Left lung (tissue), 10 donors: ENCODE measurements around the gene NSD1. TPM values are rescaled to one million over a fixed set of nuclear protein-coding genes. Genes with fewer than 3 reads are reported as not detected.

Experiments used
- ATAC-seq: fragments of 200-7000 bp; cut with Tn5 transposase; one replicate; pipeline ENCODE4 v1.9.1; 2020; ENCODE audit warnings: moderate library complexity
- DNase-seq, 4 donors: peaks; one replicate each; pipeline ENCODE4 v3.0.0-alpha.2; 2013 to 2020
- H3K27ac ChIP-seq, 2 donors: fragments of 200-600 bp; sonication (generic) in 1 of 2; one replicate each; pipeline versions ENCODE4 v1.5.0 to v1.8.0; 2020 to 2021
- H3K27me3 ChIP-seq, 2 donors: fragments of 200-600 bp; sonication (generic) in 1 of 2; one replicate each; pipeline versions ENCODE4 v1.5.0 to v1.8.0; 2020 to 2021
- H3K36me3 ChIP-seq, 2 donors: fragments of 200-600 bp; sonication (generic) in 1 of 2; one replicate each; pipeline versions ENCODE4 v1.5.0 to v1.8.0; 2020 to 2021
- H3K4me1 ChIP-seq, 2 donors: fragments of 200-600 bp; one replicate each; pipeline ENCODE4 v1.8.0; 2021
- H3K4me3 ChIP-seq, 2 donors: fragments of 200-600 bp; sonication (generic) in 1 of 2; one replicate each; pipeline versions ENCODE4 v1.5.0 to v1.8.0; 2020 to 2021; ENCODE audit warnings: mild to moderate bottlenecking in 1 of 2
- H3K9me3 ChIP-seq, 2 donors: fragments of 200-600 bp; sonication (generic) in 1 of 2; one replicate each; pipeline versions ENCODE4 v1.5.0 to v1.8.0; 2020 to 2021
- CTCF ChIP-seq, 2 donors: fragments of 200-600 bp; sonication (generic) in 1 of 2; IDR thresholded peaks; one replicate each; pipeline versions ENCODE4 v1.5.0 to v1.8.0; 2021; ENCODE audit warnings: antibody characterized with exemption in 2 of 2
- intact Hi-C, 2 donors: fragments of 100-400 bp; cut with DNase I; formaldehyde crosslinking; loops; one replicate each; pipeline versions ENCODE4 v1.11.2 to v1.14.2; 2022
- polyA plus RNA-seq, 6 donors: library from polyadenylated mRNA; unstranded; fragments of 120-200 nt; gene quantifications; one replicate each; pipeline ENCODE4 v1.2.1, GENCODE V29; 2013; ENCODE audit not compliant: insufficient read length in 6 of 6
- total RNA-seq, 2 donors: library from RNA; stranded (reverse); fragmentation: NEBNext Ultra II Directional; extraction: Animal tissue kit (Norgen Biotek cat#: 25700); gene quantifications; one replicate each; pipeline ENCODE4 v1.2.1, GENCODE V29; 2021
- donor health status: DM: no; HTN: yes; CAD: no.
- donor health status: DM: no; HTN: no; CAD: no.

NSD1 gene
- total and polyA plus RNA-seq, 8 donors, result 45.8 to 79.7 (median 54.1) TPM

GRCh38 chr5:177123789-177124485 lies 9.6 kb upstream of the NSD1 start:
- intact Hi-C loops, result no loop called here
- no peaks in the 10 kb centered on the region for H3K9me3 ChIP-seq
- H3K4me3 ChIP-seq, result no peak overlapping the region
- no peaks in the 10 kb centered on the region for H3K36me3 ChIP-seq
- ATAC-seq (no peak), DNase-seq (peak in 1 of 4 donors; percentile 41)
- H3K27ac ChIP-seq, result no peak overlapping the region
- TF ChIP-seq CTCF (IDR thresholded peaks at IDR 0.05), result no peak
- H3K27me3 ChIP-seq, result no peaks in the 10 kb centered on the region
- peaks cover 0 to 5% of the 10 kb centered on the region in 2 donors for H3K4me1 ChIP-seq

GRCh38 chr5:177124486-177124991 lies 9.0 kb upstream of the NSD1 start:
- Histone ChIP-seq H3K9me3 (no peaks in the 10 kb centered on the region), H3K4me1 (peaks cover 0 to 5% of the 10 kb centered on the region in 2 donors), H3K27me3 (no peaks in the 10 kb centered on the region), H3K4me3 (no peak overlapping the region), H3K27ac (no peak overlapping the region), H3K36me3 (no peaks in the 10 kb centered on the region)
- ATAC-seq (no peak), DNase-seq (peak in 1 of 4 donors; percentile 2)
- TF ChIP-seq CTCF (IDR thresholded peaks at IDR 0.05), result no peak
- intact Hi-C loops, result no loop called here

DNA sequence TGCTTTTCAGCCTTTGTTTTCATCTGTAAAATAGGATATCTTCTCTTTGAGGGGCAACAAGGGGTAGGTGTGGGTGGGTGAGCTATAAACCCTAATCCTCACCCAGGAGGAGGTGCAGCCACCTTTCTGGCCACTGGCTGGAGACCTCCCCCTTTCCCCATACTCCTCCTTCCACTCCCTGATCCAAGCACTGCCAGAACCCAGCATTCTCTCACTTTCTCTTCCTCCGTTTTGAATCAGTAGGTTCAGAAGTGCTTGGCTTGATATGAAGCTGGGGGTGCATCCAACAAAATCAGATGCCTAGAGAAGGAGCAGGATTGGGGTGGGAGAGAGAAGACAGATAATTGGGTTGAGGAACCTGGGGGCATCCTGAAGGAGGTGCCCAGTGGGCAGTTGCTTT lies 6.8 kb upstream of the NSD1 start:
- Histone ChIP-seq H3K27ac (no peak overlapping the region), H3K27me3 (no peaks in the 10 kb centered on the region), H3K9me3 (no peaks in the 10 kb centered on the region), H3K4me1 (peaks cover 0 to 5% of the 10 kb centered on the region in 2 donors), H3K36me3 (no peaks in the 10 kb centered on the region), H3K4me3 (no peak overlapping the region)
- ATAC-seq (no peak), DNase-seq (peak in 1 of 4 donors; percentile 1)
- intact Hi-C loops, result no loop called here
- TF ChIP-seq CTCF (IDR thresholded peaks at IDR 0.05), result no peak

GRCh38 chr5:177128551-177128981 lies 5.0 kb upstream of the NSD1 start:
- no peak for TF ChIP-seq CTCF (IDR thresholded peaks at IDR 0.05)
- ATAC-seq (no peak), DNase-seq (peak in 1 of 4 donors; percentile 24)
- peak overlapping the region in 1 of 2 donors; percentile 28 for H3K27ac ChIP-seq
- no peaks in the 10 kb centered on the region for H3K36me3 ChIP-seq
- H3K4me3 ChIP-seq, result no peak overlapping the region
- intact Hi-C loops, result no loop called here
- H3K4me1 ChIP-seq, result peaks cover 0 to 15% of the 10 kb centered on the region in 2 donors
- H3K9me3 ChIP-seq, result no peaks in the 10 kb centered on the region
- no peaks in the 10 kb centered on the region for H3K27me3 ChIP-seq

DNA sequence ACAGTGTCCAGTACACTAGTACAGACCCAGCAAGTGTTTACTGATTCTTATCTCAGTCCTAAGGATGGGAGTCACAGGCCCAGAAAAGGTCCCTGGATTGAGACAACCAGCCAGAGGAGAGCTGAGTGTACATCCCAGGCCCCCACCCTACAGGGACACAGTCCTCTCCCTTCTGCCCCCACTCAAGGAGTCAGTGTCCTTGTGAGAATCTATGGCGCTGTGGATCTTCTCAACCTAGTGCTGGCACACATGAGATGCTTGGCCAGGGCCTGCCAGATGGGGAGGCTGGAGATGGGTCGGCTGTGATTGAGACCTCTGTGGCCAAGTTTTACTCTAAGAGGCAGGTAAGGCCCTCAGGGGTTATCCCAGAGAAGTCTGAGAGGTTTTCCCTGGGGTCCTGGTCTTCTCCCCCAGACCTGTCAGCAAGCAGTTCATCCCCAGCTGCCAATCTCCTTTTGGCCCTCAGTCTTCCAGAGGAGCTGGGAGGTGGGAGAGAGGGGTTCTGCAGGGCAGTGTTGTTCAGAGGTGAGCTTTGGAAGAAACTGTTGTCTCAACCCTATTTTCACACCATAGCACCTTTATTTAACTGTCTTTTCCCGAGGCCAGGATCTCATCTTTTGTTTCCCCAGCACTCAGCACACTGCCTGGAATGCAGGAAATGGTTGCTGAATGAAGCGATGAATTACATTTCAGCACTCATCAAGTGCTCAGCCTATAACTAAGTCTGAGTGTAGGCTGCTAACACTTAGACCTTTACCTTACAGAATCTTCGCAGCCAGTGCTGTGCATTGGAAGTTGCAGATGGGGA lies 3.2 kb upstream of the NSD1 start:
- DNase-seq (peak in 1 of 4 donors; percentile 17), ATAC-seq (no peak)
- TF ChIP-seq CTCF (IDR thresholded peaks at IDR 0.05), result no peak
- no peaks in the 10 kb centered on the region for H3K9me3 ChIP-seq
- H3K4me1 ChIP-seq, result peaks cover 8 to 25% of the 10 kb centered on the region in 2 donors
- H3K27me3 ChIP-seq, result no peaks in the 10 kb centered on the region
- peaks cover 0 to 3% of the 10 kb centered on the region in 2 donors for H3K36me3 ChIP-seq
- no peak overlapping the region for H3K27ac ChIP-seq
- intact Hi-C loops, result no loop called here
- no peak overlapping the region for H3K4me3 ChIP-seq
